Middle frontal gyrus (tissue), 1 donor: ENCODE results near the gene DMRTB1.

Experiments
- DNase-seq: peaks from one replicate; pipeline ENCODE4 v3.0.0-alpha.2; 2015; ENCODE audit warnings: low spot score; ENCODE audit errors: extremely low spot score

The DMRTB1 gene

GRCh38 chr1:53507116-53507820, 48.1 kb downstream of the DMRTB1 start:
- DNase-seq: no peak

GRCh38 chr1:53508056-53508990, 49.1 kb downstream of the DMRTB1 start:
- no peak for DNase-seq

- no peak for DNase-seq
Observed at GRCh38 chr1:53508991-53509666, 49.9 kb downstream of the DMRTB1 start.

- no peak for DNase-seq
Observed at GRCh38 chr1:53509775-53510174, 50.6 kb downstream of the DMRTB1 start.

- DNase-seq: no peak
Observed at GRCh38 chr1:53510215-53510614, 51.0 kb downstream of the DMRTB1 start.

GRCh38 chr1:53511323-53511932, 52.2 kb downstream of the DMRTB1 start:
- DNase-seq: no peak

GRCh38 chr1:53511933-53512806, 53.0 kb downstream of the DMRTB1 start:
- no peak for DNase-seq

GRCh38 chr1:53512807-53513755, 53.9 kb downstream of the DMRTB1 start:
- no peak for DNase-seq

GRCh38 chr1:53513846-53514245, 54.6 kb downstream of the DMRTB1 start:
- no peak for DNase-seq

GRCh38 chr1:53514436-53514835, 55.2 kb downstream of the DMRTB1 start:
- no peak for DNase-seq

GRCh38 chr1:53516181-53516580, 57.0 kb downstream of the DMRTB1 start:
- no peak for DNase-seq
